Measurements from ENCODE around the gene COPS4. TPM values are rescaled to one million over a fixed set of nuclear protein-coding genes. Genes with fewer than 3 reads are reported as not detected.
A peak's percentile ranks its signal among the peaks of the same experiment; 100 is the strongest.
"Not testable (repeated sequence)": the region's sequence is repeated elsewhere in the genome, so short reads cannot be mapped to it uniquely, and the experiment has no call there.

Gene COPS4
- total RNA-seq, 4 donors from 2014 or later, result 35.3 to 69.9 (median 50.4) TPM

- Histone ChIP-seq H3K4me1 (peaks cover 8 to 26% of the 10 kb centered on the region in 2 donors), H3K27me3 (no peaks in the 10 kb centered on the region), H3K27ac (peak overlapping the region; percentile 57 to 81 (median 78)), H3K9me3 (no peaks in the 10 kb centered on the region), H3K36me3 (no peaks in the 10 kb centered on the region), H3K4me3 (replicated peaks in 1 of 3) (peak overlapping the region in 2 of 3 donors; percentile 2 to 29)
- TF ChIP-seq POLR2A (IDR thresholded peaks at IDR 0.05) (no peak), CTCF (IDR thresholded peaks at IDR 0.05) (no peak)
- 12 to 13% methylated on average over 13 of the region's 13 CpGs for WGBS, 2 donors
- DNase-seq, result no peak
- intact Hi-C loops (cut with DNase I), result loop anchor here (5.0 to 10.0 kb wide), 3 partner anchors 121 to 729 kb away; partner anchors contain the start of genes ENOPH1, HNRNPDL and SEC31A
Observed at GRCh38 chr4:83013420-83013867, 21.5 kb upstream of the COPS4 start.

DNA sequence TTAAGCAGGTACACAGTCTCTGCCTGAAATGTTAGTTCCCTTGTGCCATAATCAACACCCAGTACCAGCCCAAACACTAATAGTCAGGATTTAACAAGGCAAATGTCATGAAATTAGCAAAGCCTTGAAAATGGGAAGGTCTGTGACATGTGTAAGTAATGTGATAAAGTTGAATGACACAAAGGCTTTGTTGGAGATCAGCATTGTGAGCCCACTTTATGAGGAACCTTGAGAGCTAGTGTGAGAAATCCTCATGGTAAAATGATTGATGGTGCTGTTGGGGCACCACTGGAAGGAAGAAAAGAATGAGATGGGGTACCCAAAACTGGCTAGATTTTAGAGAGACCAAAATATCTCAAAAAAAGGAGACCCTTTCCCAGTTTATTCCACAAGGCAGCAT is 21.1 kb upstream of the COPS4 start:
- Histone ChIP-seq H3K9me3 (no peaks in the 10 kb centered on the region), H3K4me1 (peaks cover 8 to 21% of the 10 kb centered on the region in 2 donors), H3K27ac (peak overlapping the region in 1 of 3 donors; percentile 78), H3K4me3 (replicated peaks in 1 of 3) (peak overlapping the region in 1 of 3 donors; percentile 29), H3K27me3 (no peaks in the 10 kb centered on the region), H3K36me3 (no peaks in the 10 kb centered on the region)
- intact Hi-C loops (cut with DNase I), result loop anchor here (5.0 to 10.0 kb wide), 3 partner anchors 122 to 729 kb away; partner anchors contain the start of genes ENOPH1, HNRNPDL and SEC31A
- no peak for TF ChIP-seq CTCF (IDR thresholded peaks at IDR 0.05)
- TF ChIP-seq POLR2A (IDR thresholded peaks at IDR 0.05), result no peak
- DNase-seq, result no peak

GRCh38 chr4:83019794-83020494 is 15.0 kb upstream of the COPS4 start:
- intact Hi-C loops (cut with DNase I), result loop anchor here (10.0 kb wide), 2 partner anchors 585 to 735 kb away; partner anchors contain the start of genes ENOPH1 and HNRNPDL
- 86 to 95% methylated on average over 3 of the region's 3 CpGs for WGBS, 2 donors
- Histone ChIP-seq H3K36me3 (no peaks in the 10 kb centered on the region), H3K4me3 (replicated peaks in 1 of 3) (no peak overlapping the region), H3K9me3 (no peaks in the 10 kb centered on the region), H3K4me1 (no peaks in the 10 kb centered on the region), H3K27me3 (no peaks in the 10 kb centered on the region), H3K27ac (no peak overlapping the region)
- no peak for DNase-seq
- no peak for TF ChIP-seq POLR2A (IDR thresholded peaks at IDR 0.05)
- TF ChIP-seq CTCF (IDR thresholded peaks at IDR 0.05), result no peak

DNA sequence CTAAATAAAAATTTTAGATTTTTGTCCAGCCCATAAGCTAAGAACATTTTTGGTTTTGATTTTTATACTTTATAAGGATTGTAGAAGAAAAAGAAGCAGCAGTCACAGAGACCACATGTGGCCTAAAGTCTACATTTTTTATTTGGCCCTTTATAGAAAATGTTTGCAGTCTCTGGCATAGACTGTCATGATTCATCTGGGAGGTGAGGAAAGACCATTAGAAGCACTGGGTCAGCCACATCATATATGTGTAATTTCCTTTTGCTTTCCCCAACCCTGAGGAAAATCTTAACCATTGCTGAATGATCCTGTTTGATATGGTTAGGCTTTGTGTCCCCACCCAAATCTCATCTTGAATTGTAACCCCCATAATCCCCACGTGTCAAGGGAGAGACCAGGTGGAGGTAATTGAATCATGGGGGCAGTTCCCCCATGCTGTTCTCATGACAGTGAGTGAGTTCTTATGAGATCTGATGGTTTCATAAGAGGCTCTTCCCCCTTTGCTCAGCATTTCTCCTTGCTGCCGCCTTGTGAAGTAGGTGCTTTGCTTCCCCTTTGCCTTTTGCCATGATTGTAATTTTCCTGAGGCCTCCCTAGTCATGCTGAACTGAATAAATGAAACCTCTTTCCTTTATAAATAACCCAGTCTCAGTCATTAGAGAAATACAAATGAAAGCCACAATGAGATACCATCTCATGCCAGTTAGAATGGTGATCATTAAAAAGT is 12.1 kb upstream of the COPS4 start:
- no peaks in the 10 kb centered on the region for H3K27me3 ChIP-seq
- 79 to 88% methylated on average over 2 of the region's 2 CpGs for WGBS, 2 donors
- intact Hi-C loops (cut with DNase I), result no loop called here
- H3K27ac ChIP-seq, result no peak overlapping the region
- H3K4me1 ChIP-seq, result no peaks in the 10 kb centered on the region
- TF ChIP-seq POLR2A (IDR thresholded peaks at IDR 0.05) (no peak), CTCF (IDR thresholded peaks at IDR 0.05) (no peak)
- H3K4me3 ChIP-seq (replicated peaks in 1 of 3), result no peak overlapping the region
- no peaks in the 10 kb centered on the region for H3K36me3 ChIP-seq
- no peak for DNase-seq
- H3K9me3 ChIP-seq, result no peaks in the 10 kb centered on the region

DNA sequence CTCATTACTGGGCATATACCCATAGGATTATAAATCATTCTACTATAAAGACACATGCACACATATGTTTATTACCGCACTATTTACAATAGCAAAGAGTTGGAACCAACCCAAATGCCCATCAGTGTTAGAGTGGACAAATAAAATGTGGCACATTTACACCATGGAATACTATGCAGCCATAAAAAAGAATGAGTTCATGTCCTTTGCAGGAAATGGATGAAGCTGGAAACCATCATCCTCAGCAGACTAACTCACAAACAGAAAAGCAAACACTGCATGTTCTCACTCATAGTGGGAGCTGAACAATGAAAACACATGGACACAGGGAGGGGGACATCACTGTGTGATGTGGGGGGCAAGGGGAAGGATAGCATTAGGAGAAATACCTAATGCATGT is 11.4 kb upstream of the COPS4 start:
- intact Hi-C loops (cut with DNase I), result not testable (repeated sequence)

More for the DNA sequence above, 11.4 kb upstream of the COPS4 start:
- H3K9me3 ChIP-seq; H3K4me1 ChIP-seq; H3K4me3 ChIP-seq (replicated peaks in 1 of 3); H3K27ac ChIP-seq; H3K36me3 ChIP-seq; H3K27me3 ChIP-seq; DNase-seq: not testable (repeated sequence)
- 97 to 100% methylated on average over 1 of the region's 1 CpG for WGBS, 2 donors

Measured in thyroid gland (tissue), 4 donors.